T-helper 1 cell (primary cell): Measurements from ENCODE around the gene ANKRD20A1.

ENCODE experiments used
- DNase-seq, 5 donors: peaks; one replicate each; pipeline ENCODE4 v3.0.0-alpha.2; 2012 to 2020
- total RNA-seq, 4 donors: gene quantifications; one replicate each; lab custom pipeline; 2026; lab: John Stamatoyannopoulos, UW

The ANKRD20A1 gene
- total RNA-seq: 0 to 0.46 (median 0.33) reads per million in 4 donors

- peak in 1 of 5 donors; percentile 15 for DNase-seq
These were observed at the start of gene ANKRD20A1 for GRCh38 chr9:67858871-67859270. Gene ANKRD20A1 (plus strand): TSS chr9:67858931. CDS start chr9:67859427, 496 bp downstream.

DNA sequence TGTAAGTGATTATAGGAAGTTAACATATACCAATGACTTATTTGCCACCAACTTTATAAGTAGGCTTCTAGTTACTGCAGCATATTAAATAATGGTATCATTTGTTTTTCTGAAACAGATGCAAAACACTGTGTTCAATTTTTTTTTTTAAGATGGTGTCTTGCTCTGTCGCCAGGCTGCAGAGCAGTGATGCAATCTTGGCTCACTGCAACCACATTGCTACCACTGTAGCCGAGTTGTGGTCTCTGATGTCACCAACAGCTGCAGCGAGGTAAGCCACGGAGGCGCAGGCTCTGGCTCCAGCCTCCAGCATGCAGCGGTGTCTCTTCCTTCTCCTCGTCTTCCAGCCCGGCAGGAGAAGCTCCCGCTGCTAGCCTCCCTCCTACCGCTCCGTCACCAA lies 26.6 kb upstream of the ANKRD20A1 start:
- peak in 1 of 5 donors; percentile 22 for DNase-seq
